Measurements from ENCODE around the gene EPN1. TPM values are rescaled to one million over a fixed set of nuclear protein-coding genes. Genes with fewer than 3 reads are reported as not detected.

Gene EPN1
- total RNA-seq, 1 experiment from 2014 or later = 162 TPM

- intact Hi-C loops (cut with micrococcal nuclease; ENCODE audit: unreplicated experiment) = loop anchor here (10.0 kb wide), 2 partner anchors 251 to 491 kb away; partner anchors contain the start of genes RPL28, TMEM238 and TNNT1
- H3K4me3 Mint-ChIP-seq (ENCODE audit: low read depth, unreplicated experiment) = peak overlapping the region; percentile 91
- TSS peak; percentile 43 for BruUV-seq (replicated peaks)
Observed at GRCh38 chr19:55635334-55635717, 39.7 kb upstream of the EPN1 start.

GRCh38 chr19:55635856-55636440 lies 39.1 kb upstream of the EPN1 start:
- H3K4me1 Mint-ChIP-seq (ENCODE audit: low read depth, unreplicated experiment) = peaks cover 40% of the 10 kb centered on the region
- peak overlapping the region; percentile 97 for H3K27ac Mint-ChIP-seq (ENCODE audit: unreplicated experiment)
- peak overlapping the region; percentile 91 for H3K4me3 Mint-ChIP-seq (ENCODE audit: low read depth, unreplicated experiment)
- CTCF ChIA-PET = interaction anchor here (0.5 to 0.6 kb wide), 2 partner anchors 583 to 618 kb away, joined by 3 to 4 read pairs; no protein-coding TSS in a partner anchor
- no TSS peak for BruUV-seq (replicated peaks)
- H3K9me3 Mint-ChIP-seq (ENCODE audit: low read depth, unreplicated experiment) = no peaks in the 10 kb centered on the region
- no peaks in the 10 kb centered on the region for H3K27me3 Mint-ChIP-seq (ENCODE audit: unreplicated experiment)
- intact Hi-C loops (cut with micrococcal nuclease; ENCODE audit: unreplicated experiment) = loop anchor here (10.0 kb wide), 2 partner anchors 251 to 491 kb away; partner anchors contain the start of genes RPL28, TMEM238 and TNNT1
- peaks cover 59% of the 10 kb centered on the region for H3K36me3 Mint-ChIP-seq (ENCODE audit: insufficient read depth, unreplicated experiment)
- no peak for TF ChIP-seq CTCF (IDR thresholded peaks at IDR 0.05; ENCODE audit: unreplicated experiment)
- DNase-seq = no peak

More at GRCh38 chr19:55635334-55635717, 39.7 kb upstream of the EPN1 start:
- TF ChIP-seq CTCF (IDR thresholded peaks at IDR 0.05; ENCODE audit: unreplicated experiment) = no peak
- Mint-ChIP-seq H3K27ac (ENCODE audit: unreplicated experiment) (peak overlapping the region; percentile 97), H3K9me3 (ENCODE audit: low read depth, unreplicated experiment) (no peaks in the 10 kb centered on the region), H3K36me3 (ENCODE audit: insufficient read depth, unreplicated experiment) (peaks cover 53% of the 10 kb centered on the region), H3K4me1 (ENCODE audit: low read depth, unreplicated experiment) (peaks cover 40% of the 10 kb centered on the region), H3K27me3 (ENCODE audit: unreplicated experiment) (no peaks in the 10 kb centered on the region)
- DNase-seq = no peak
- CTCF ChIA-PET = interaction anchor here (0.5 to 1.0 kb wide), 6 partner anchors 11 to 698 kb away, joined by 3 to 5 read pairs (median 4); partner anchors contain the start of genes FIZ1 and ZNF784

GRCh38 chr19:55636723-55637122 lies 38.3 kb upstream of the EPN1 start:
- Mint-ChIP-seq H3K9me3 (ENCODE audit: low read depth, unreplicated experiment) (no peaks in the 10 kb centered on the region), H3K36me3 (ENCODE audit: insufficient read depth, unreplicated experiment) (peaks cover 65% of the 10 kb centered on the region), H3K27me3 (ENCODE audit: unreplicated experiment) (no peaks in the 10 kb centered on the region), H3K4me3 (ENCODE audit: low read depth, unreplicated experiment) (peak overlapping the region; percentile 91), H3K27ac (ENCODE audit: unreplicated experiment) (peak overlapping the region; percentile 97), H3K4me1 (ENCODE audit: low read depth, unreplicated experiment) (peaks cover 42% of the 10 kb centered on the region)
- no peak for TF ChIP-seq CTCF (IDR thresholded peaks at IDR 0.05; ENCODE audit: unreplicated experiment)
- BruUV-seq (replicated peaks) = no TSS peak
- DNase-seq = no peak
- CTCF ChIA-PET = interaction anchor here (0.5 to 1.3 kb wide), 3 partner anchors 12 to 584 kb away, joined by 3 to 4 read pairs (median 3); no protein-coding TSS in a partner anchor
- intact Hi-C loops (cut with micrococcal nuclease; ENCODE audit: unreplicated experiment) = loop anchor here (10.0 kb wide), 2 partner anchors 252 to 492 kb away; partner anchors contain the start of genes RPL28, TMEM238 and TNNT1

GRCh38 chr19:55637534-55637933 lies 37.5 kb upstream of the EPN1 start:
- peaks cover 40% of the 10 kb centered on the region for H3K4me1 Mint-ChIP-seq (ENCODE audit: low read depth, unreplicated experiment)

More at GRCh38 chr19:55637534-55637933, 37.5 kb upstream of the EPN1 start:
- no peak overlapping the region for H3K4me3 Mint-ChIP-seq (ENCODE audit: low read depth, unreplicated experiment)
- no TSS peak for BruUV-seq (replicated peaks)
- H3K36me3 Mint-ChIP-seq (ENCODE audit: insufficient read depth, unreplicated experiment) = peaks cover 65% of the 10 kb centered on the region
- no peak for TF ChIP-seq CTCF (IDR thresholded peaks at IDR 0.05; ENCODE audit: unreplicated experiment)
- CTCF ChIA-PET = interaction anchor here (0.6 to 1.3 kb wide), 2 partner anchors 13 to 283 kb away, joined by 3 to 4 read pairs; partner anchors contain the start of gene COX6B2
- DNase-seq = no peak
- peak overlapping the region; percentile 55 for H3K27ac Mint-ChIP-seq (ENCODE audit: unreplicated experiment)
- no peaks in the 10 kb centered on the region for H3K9me3 Mint-ChIP-seq (ENCODE audit: low read depth, unreplicated experiment)
- intact Hi-C loops (cut with micrococcal nuclease; ENCODE audit: unreplicated experiment) = loop anchor here (10.0 kb wide), 2 partner anchors 253 to 493 kb away; partner anchors contain the start of genes RPL28, TMEM238 and TNNT1
- no peaks in the 10 kb centered on the region for H3K27me3 Mint-ChIP-seq (ENCODE audit: unreplicated experiment)
